GM18858 (cell line): ENCODE data around the gene MYO15A.
A peak's percentile ranks its signal among the peaks of the same experiment; 100 is the strongest.

Experiments
- ATAC-seq: cut with Tn5 transposase; IDR thresholded peaks from one replicate; pipeline ENCODE4 v1.9.1; 2021; ENCODE audit not compliant: unreplicated experiment

MYO15A gene

GRCh38 chr17:18108401-18109312 is at the start of gene MYO15A:
Gene MYO15A (plus strand): TSS chr17:18108756. CDS start chr17:18118801, 10,045 bp downstream.
- no peak for ATAC-seq

- no peak for ATAC-seq
Measured at GRCh38 chr17:18059283-18059682, 49.3 kb upstream of the MYO15A start.

DNA sequence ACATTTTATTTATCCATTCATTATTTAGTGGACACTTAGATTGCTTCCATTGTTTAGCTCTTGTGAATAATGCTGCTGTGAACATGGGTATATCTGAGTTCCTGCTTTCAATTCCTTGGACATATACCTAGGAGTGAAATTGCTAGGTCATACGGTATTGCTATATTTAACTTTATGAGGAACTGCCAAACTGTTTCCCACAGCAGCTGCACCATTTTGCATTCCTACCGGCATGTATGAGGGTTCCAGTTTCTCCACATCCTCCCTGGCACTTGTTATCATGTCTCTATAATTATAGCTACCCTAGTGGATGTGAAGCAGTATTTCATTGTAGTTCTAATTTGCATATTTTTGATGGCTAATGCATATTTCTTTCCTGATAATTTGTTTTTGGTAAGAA is 44.5 kb upstream of the MYO15A start:
- ATAC-seq: no peak

GRCh38 chr17:18065546-18065945 is 43.0 kb upstream of the MYO15A start:
- ATAC-seq: no peak

- ATAC-seq: no peak
Measured at GRCh38 chr17:18066866-18067265, 41.7 kb upstream of the MYO15A start.

DNA sequence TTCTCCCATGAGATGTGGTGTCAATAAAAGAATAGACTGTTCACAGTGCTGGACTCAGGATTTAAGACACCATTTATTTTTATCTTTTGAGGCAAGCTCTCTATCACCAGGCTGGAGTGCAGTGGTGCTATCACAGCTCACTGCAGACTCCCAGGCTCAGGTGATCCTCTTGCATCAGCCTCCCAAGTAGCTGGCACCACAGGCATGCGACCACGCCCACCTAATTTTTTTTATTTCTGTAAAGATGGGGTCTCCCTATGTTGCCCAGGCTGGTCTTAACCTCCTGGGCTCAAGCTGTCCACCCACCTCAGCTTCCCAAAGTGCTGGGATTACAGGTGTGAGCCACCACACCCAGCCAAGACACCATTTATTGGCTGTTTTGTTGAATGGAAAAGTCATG is 39.5 kb upstream of the MYO15A start:
- no peak for ATAC-seq

DNA sequence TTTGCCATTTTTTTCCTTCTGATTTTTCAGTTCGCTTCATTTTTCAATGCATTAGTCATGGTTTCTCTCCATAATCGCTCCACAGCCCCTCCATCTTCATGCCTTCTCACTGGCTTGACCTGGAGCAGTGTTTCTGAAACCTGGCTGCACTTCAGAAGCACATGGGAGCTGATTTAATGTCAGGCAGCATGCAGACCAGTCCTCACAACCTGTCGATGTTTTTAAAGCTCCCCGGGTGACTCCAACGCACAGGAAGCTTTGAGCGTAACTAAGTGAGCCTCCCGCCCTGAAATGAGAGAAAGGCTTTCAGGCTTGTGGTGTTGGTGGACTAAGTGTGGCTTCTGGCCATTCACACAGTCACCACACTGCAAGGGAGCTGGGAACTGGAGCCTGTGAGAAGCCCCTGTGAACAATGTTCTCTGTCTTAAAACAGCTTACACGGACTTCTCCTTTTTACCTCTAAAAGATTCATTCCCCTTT is 37.7 kb upstream of the MYO15A start:
- no peak for ATAC-seq

DNA sequence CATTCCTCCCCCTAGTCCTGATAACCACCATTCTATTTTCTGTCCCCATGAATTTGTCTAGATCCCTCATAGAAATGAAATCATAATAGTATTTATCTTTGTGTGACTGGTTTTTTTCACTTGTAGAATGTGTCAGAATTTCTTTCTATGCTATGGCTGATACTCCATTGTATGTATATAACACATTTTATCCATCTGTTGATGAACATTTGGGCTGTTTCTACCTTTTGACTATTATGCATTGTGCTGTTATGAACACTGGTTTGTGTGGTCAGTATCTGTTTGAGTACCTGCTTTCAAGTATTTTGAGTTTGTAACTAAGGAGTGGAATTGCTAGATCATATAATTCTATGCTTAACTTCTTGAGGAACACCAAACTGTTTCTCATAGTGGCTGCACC is 36.8 kb upstream of the MYO15A start:
- no peak for ATAC-seq

DNA sequence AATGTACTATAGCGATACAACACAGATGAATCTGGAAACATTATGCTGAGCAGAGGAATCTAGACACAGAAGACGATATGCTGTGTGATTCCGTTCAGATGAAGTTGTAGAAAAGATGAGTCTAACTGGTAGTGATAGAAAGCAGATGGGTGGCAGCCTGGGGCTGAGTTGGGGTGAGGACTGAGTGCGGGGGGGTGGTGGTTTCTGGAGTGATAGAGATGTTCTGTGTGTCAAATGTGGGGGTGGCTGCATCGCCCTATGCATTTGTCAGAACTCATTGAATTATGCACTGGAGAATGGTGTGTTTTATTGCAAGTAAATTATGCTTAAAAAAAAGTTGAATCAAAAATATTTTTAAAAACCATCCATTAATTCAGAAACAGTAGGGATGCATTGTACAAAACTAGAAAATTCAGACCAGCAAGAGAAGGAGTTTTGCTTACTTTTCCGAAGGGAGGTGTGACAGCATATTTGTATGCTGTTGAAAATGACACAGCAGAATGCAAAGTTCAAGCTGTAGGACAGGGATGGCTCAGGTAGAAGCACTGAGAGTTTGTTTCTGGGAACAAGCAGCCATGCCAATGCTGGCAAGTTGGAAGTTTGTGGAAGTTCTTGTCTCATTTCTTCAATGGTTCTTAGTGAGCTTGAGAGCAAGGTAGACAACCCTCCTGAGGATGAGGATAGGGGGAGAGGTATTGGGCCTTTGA is 33.8 kb upstream of the MYO15A start:
- no peak for ATAC-seq

DNA sequence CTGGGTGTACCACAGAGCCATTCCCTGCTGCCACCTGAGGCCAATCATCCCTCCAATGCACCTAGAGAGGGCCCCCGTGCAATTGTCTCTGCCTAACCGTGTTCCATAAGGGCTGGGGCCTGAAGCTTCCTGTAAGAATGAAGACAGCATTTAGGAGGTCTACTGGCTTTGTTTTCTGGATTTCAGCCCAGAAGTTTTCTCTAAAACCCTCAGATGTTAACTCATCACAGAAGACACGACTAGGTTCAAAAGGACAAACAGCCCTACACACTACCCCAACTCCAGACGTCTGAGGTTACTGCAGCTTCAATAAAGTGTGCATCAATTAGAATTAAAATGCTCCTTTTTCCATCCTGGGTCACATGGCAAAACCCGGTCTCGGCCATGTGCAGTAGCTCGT is 31.6 kb upstream of the MYO15A start:
- ATAC-seq: no peak

- ATAC-seq: no peak
Measured at GRCh38 chr17:18079543-18079942, 29.0 kb upstream of the MYO15A start.

- no peak for ATAC-seq
Measured at GRCh38 chr17:18084256-18084655, 24.3 kb upstream of the MYO15A start.

GRCh38 chr17:18087610-18088491 is 20.7 kb upstream of the MYO15A start, which contains the start of gene DRG2:
Gene DRG2 (plus strand): TSS chr17:18087948. CDS start chr17:18088024, 76 bp downstream.
- peak; percentile 69 for ATAC-seq

- ATAC-seq: no peak
Measured at GRCh38 chr17:18089613-18090012, 18.9 kb upstream of the MYO15A start.

- ATAC-seq: no peak
Measured at GRCh38 chr17:18093616-18094408, 14.7 kb upstream of the MYO15A start.

- ATAC-seq: no peak
Measured at GRCh38 chr17:18094409-18094807, 14.1 kb upstream of the MYO15A start.

GRCh38 chr17:18099516-18099915 is 9.0 kb upstream of the MYO15A start:
- no peak for ATAC-seq

DNA sequence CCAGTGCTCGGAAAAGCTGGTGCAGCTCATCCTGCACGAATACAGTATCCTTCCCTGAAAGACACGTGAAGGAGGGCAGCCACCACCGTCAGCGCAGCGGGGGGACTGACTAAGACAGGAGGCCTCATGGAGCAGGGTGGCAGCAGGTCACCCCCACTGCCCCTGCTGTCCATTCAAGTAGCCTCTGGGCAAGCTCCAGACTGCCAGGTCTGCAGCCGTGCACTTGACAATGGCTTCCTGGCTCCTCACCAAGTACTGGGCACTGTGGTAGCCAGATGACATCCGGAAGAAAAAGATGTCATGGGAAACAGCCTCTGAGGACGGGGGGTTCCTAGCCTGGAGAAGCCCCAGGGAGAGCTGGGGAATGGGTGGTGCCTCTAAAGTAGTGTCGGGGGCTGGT is 7.9 kb upstream of the MYO15A start:
- no peak for ATAC-seq

DNA sequence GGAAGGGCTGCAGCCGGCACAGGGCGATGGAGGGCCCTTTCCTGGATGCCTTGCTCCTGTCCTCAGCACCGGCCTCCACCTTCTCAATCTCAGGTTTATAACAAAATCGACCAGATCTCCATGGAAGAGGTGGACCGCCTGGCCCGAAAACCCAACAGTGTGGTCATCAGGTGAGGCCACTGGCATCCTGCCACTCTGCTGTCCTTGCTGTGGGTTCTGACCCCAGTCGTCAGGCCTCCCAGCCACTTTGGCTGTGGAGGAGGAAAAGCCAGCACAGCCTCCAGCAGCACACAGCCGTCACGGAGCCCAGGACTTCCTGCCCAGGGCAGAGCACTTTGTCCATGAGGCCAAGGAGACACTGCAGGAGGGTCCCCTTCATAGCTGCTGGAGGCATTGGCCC is 6.7 kb upstream of the MYO15A start:
- no peak for ATAC-seq

DNA sequence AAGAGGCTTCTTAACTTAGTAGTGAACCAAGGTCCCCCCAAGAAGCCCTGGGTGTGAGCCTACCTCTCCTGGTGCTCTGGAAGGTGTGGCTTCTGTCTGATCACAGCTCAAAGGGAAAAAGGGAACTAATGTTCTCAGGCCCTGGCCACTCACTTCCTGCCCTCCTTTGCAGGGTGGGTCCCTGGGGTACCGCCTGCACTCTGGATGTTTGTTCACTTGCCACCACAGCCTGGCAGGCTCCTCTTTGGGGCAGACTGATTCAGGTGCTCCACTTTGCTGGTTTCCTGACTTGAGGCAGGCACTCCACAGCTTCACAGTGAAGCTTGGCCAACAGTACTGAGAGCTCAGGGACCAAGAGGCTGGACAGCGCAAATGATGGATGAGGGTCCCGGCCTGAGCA is 5.9 kb upstream of the MYO15A start:
- ATAC-seq: no peak
